Activated CD4-positive, alpha-beta memory T cell treated with anti-CD3 and anti-CD28 coated beads for 36 hours (primary cell): ENCODE results near the gene LGALS3. TPM values are rescaled to one million over a fixed set of nuclear protein-coding genes. Genes with fewer than 3 reads are reported as not detected.

Experiments used
- CTCF ChIA-PET: fragments of 350-600 bp; sonication (Branson Sonifier 250); formaldehyde crosslinking; loops from one replicate; lab custom pipeline; 2021; ENCODE audit warnings: antibody characterized with exemption, inconsistent platforms; lab: Charles Lee
- POLR2A ChIA-PET: fragments of 350-600 bp; sonication (Branson Sonifier 250); formaldehyde crosslinking; loops from one replicate; lab custom pipeline; 2021; ENCODE audit warnings: antibody characterized with exemption; lab: Charles Lee
- DNase-seq: peaks from one replicate; pipeline ENCODE4 v3.0.0-alpha.2; 2020
- H3K27ac Mint-ChIP-seq: one replicate; pipeline ENCODE4 v1.8.0; 2021; ENCODE audit warnings: mixed read lengths
- H3K27me3 Mint-ChIP-seq: one replicate; pipeline ENCODE4 v1.8.0; 2021; ENCODE audit warnings: mixed read lengths
- H3K36me3 Mint-ChIP-seq: one replicate; pipeline ENCODE4 v1.8.0; 2021; ENCODE audit warnings: mixed read lengths
- H3K4me1 Mint-ChIP-seq: one replicate; pipeline ENCODE4 v1.8.0; 2021; ENCODE audit warnings: low read depth, mixed read lengths
- H3K4me3 Mint-ChIP-seq: one replicate; pipeline ENCODE4 v1.8.0; 2021; ENCODE audit warnings: mild to moderate bottlenecking, mixed read lengths
- H3K9me3 Mint-ChIP-seq: one replicate; pipeline ENCODE4 v1.8.0; 2021; ENCODE audit warnings: mixed read lengths
- intact Hi-C: fragments of 100-400 bp; cut with micrococcal nuclease; formaldehyde crosslinking; loops from one replicate; pipeline ENCODE4 v1.15.1; 2023
- total RNA-seq, 2 experiments: library from RNA; stranded (reverse); gene quantifications; one replicate each; pipeline ENCODE4 v1.2.3, GENCODE V29; 2021

The LGALS3 gene
- total RNA-seq, 2 experiments from 2014 or later = 12.3 to 14.5 TPM

GRCh38 chr14:55115460-55115859 lies 13.6 kb upstream of the LGALS3 start:
- no peaks in the 10 kb centered on the region for H3K9me3 Mint-ChIP-seq
- intact Hi-C loops = no loop called here
- no peak for DNase-seq
- H3K4me3 Mint-ChIP-seq = no peak overlapping the region
- ChIA-PET CTCF (no interaction called here), POLR2A (no interaction called here)
- no peaks in the 10 kb centered on the region for H3K27me3 Mint-ChIP-seq
- H3K27ac Mint-ChIP-seq = no peak overlapping the region
- H3K4me1 Mint-ChIP-seq = no peaks in the 10 kb centered on the region
- no peaks in the 10 kb centered on the region for H3K36me3 Mint-ChIP-seq

- Mint-ChIP-seq H3K27ac (no peak overlapping the region), H3K4me3 (no peak overlapping the region), H3K4me1 (no peaks in the 10 kb centered on the region), H3K36me3 (no peaks in the 10 kb centered on the region), H3K27me3 (no peaks in the 10 kb centered on the region), H3K9me3 (no peaks in the 10 kb centered on the region)
- POLR2A ChIA-PET = no interaction called here
- intact Hi-C loops = no loop called here
- CTCF ChIA-PET = no interaction called here
- no peak for DNase-seq
Observed at GRCh38 chr14:55115861-55116245, 13.2 kb upstream of the LGALS3 start.

GRCh38 chr14:55116246-55117030 lies 12.6 kb upstream of the LGALS3 start:
- ChIA-PET POLR2A (no interaction called here), CTCF (interaction anchor here (1.0 kb wide), 1 partner anchor 25 kb away, joined by 3 read pairs; no protein-coding TSS in a partner anchor)
- no peaks in the 10 kb centered on the region for H3K4me1 Mint-ChIP-seq
- H3K4me3 Mint-ChIP-seq = no peak overlapping the region
- H3K9me3 Mint-ChIP-seq = no peaks in the 10 kb centered on the region
- intact Hi-C loops = no loop called here
- DNase-seq = no peak
- H3K27me3 Mint-ChIP-seq = no peaks in the 10 kb centered on the region
- H3K27ac Mint-ChIP-seq = no peak overlapping the region
- H3K36me3 Mint-ChIP-seq = no peaks in the 10 kb centered on the region

GRCh38 chr14:55117803-55118441 lies 11.1 kb upstream of the LGALS3 start:
- ChIA-PET POLR2A (no interaction called here), CTCF (interaction anchor here (1.4 kb wide), 1 partner anchor 28 kb away, joined by 3 read pairs; no protein-coding TSS in a partner anchor)
- no peak overlapping the region for H3K4me3 Mint-ChIP-seq
- no peak overlapping the region for H3K27ac Mint-ChIP-seq
- intact Hi-C loops = no loop called here
- DNase-seq = no peak
- H3K27me3 Mint-ChIP-seq = no peaks in the 10 kb centered on the region
- no peaks in the 10 kb centered on the region for H3K4me1 Mint-ChIP-seq
- no peaks in the 10 kb centered on the region for H3K36me3 Mint-ChIP-seq
- no peaks in the 10 kb centered on the region for H3K9me3 Mint-ChIP-seq

- intact Hi-C loops = no loop called here
- H3K27me3 Mint-ChIP-seq = no peaks in the 10 kb centered on the region
- no peak overlapping the region for H3K27ac Mint-ChIP-seq
- CTCF ChIA-PET = interaction anchor here (1.4 kb wide), 1 partner anchor 29 kb away, joined by 3 read pairs; no protein-coding TSS in a partner anchor
- POLR2A ChIA-PET = interaction anchor here (0.6 to 1.1 kb wide), 2 partner anchors 11 to 382 kb away, joined by 3 to 4 read pairs; no protein-coding TSS in a partner anchor
- H3K36me3 Mint-ChIP-seq = no peaks in the 10 kb centered on the region
- no peak for DNase-seq
- no peaks in the 10 kb centered on the region for H3K4me1 Mint-ChIP-seq
- H3K9me3 Mint-ChIP-seq = no peaks in the 10 kb centered on the region
- H3K4me3 Mint-ChIP-seq = no peak overlapping the region
Observed at GRCh38 chr14:55118761-55119160, 10.3 kb upstream of the LGALS3 start.

GRCh38 chr14:55120571-55121495 lies 8.2 kb upstream of the LGALS3 start:
- POLR2A ChIA-PET = interaction anchor here (0.6 kb wide), 1 partner anchor 442 kb away, joined by 3 read pairs; no protein-coding TSS in a partner anchor

GRCh38 chr14:55121628-55122439 lies 7.2 kb upstream of the LGALS3 start:
- no peak for DNase-seq
- Mint-ChIP-seq H3K4me3 (no peak overlapping the region), H3K27me3 (peaks cover under 1% of the 10 kb centered on the region), H3K36me3 (no peaks in the 10 kb centered on the region), H3K4me1 (peaks cover 13% of the 10 kb centered on the region), H3K27ac (no peak overlapping the region), H3K9me3 (no peaks in the 10 kb centered on the region)
- ChIA-PET POLR2A (interaction anchor here (0.6 kb wide), 1 partner anchor 441 kb away, joined by 3 read pairs; no protein-coding TSS in a partner anchor), CTCF (no interaction called here)
- intact Hi-C loops = no loop called here

More at GRCh38 chr14:55120571-55121495, 8.2 kb upstream of the LGALS3 start:
- H3K4me1 Mint-ChIP-seq = peaks cover 8% of the 10 kb centered on the region
- no peak for DNase-seq
- no peaks in the 10 kb centered on the region for H3K27me3 Mint-ChIP-seq
- intact Hi-C loops = no loop called here
- no peak overlapping the region for H3K27ac Mint-ChIP-seq
- H3K9me3 Mint-ChIP-seq = no peaks in the 10 kb centered on the region
- CTCF ChIA-PET = interaction anchor here (1.0 to 1.1 kb wide), 2 partner anchors 29 to 31 kb away, joined by 3 to 4 read pairs; no protein-coding TSS in a partner anchor
- no peak overlapping the region for H3K4me3 Mint-ChIP-seq
- no peaks in the 10 kb centered on the region for H3K36me3 Mint-ChIP-seq

GRCh38 chr14:55122440-55122986 lies 6.5 kb upstream of the LGALS3 start:
- ChIA-PET CTCF (interaction anchor here (0.9 kb wide), 1 partner anchor 90 kb away, joined by 4 read pairs; no protein-coding TSS in a partner anchor), POLR2A (no interaction called here)
- no peak overlapping the region for H3K27ac Mint-ChIP-seq
- H3K4me3 Mint-ChIP-seq = no peak overlapping the region
- no peak for DNase-seq
- H3K36me3 Mint-ChIP-seq = no peaks in the 10 kb centered on the region
- peaks cover 5% of the 10 kb centered on the region for H3K27me3 Mint-ChIP-seq
- intact Hi-C loops = no loop called here
- peaks cover 13% of the 10 kb centered on the region for H3K4me1 Mint-ChIP-seq
- H3K9me3 Mint-ChIP-seq = no peaks in the 10 kb centered on the region

GRCh38 chr14:55123101-55123500 lies 6.0 kb upstream of the LGALS3 start:
- no peak for DNase-seq
- Mint-ChIP-seq H3K36me3 (no peaks in the 10 kb centered on the region), H3K4me3 (no peak overlapping the region), H3K9me3 (no peaks in the 10 kb centered on the region), H3K27ac (no peak overlapping the region), H3K4me1 (peaks cover 13% of the 10 kb centered on the region), H3K27me3 (peaks cover 5% of the 10 kb centered on the region)
- POLR2A ChIA-PET = no interaction called here
- CTCF ChIA-PET = interaction anchor here (0.9 kb wide), 1 partner anchor 89 kb away, joined by 4 read pairs; no protein-coding TSS in a partner anchor
- intact Hi-C loops = no loop called here

GRCh38 chr14:55123852-55124639 lies 5.0 kb upstream of the LGALS3 start:
- Mint-ChIP-seq H3K27me3 (peaks cover 7% of the 10 kb centered on the region), H3K4me3 (no peak overlapping the region), H3K27ac (no peak overlapping the region), H3K9me3 (no peaks in the 10 kb centered on the region), H3K36me3 (no peaks in the 10 kb centered on the region), H3K4me1 (peaks cover 13% of the 10 kb centered on the region)
- no peak for DNase-seq
- CTCF ChIA-PET = no interaction called here
- intact Hi-C loops = no loop called here
- POLR2A ChIA-PET = no interaction called here
